GM12891 (cell line): ENCODE measurements around the gene ZNF341.

Experiments
- PAX5 ChIP-seq: IDR thresholded peaks from 2 replicates; pipeline ENCODE4 v1.6.1; 2011; ENCODE audit warnings: low read length, moderate library complexity, mild to moderate bottlenecking; ENCODE audit not compliant: insufficient read depth, severe bottlenecking
- POLR2A ChIP-seq: IDR thresholded peaks from 2 replicates; pipeline ENCODE4 v1.6.1; 2011; ENCODE audit warnings: low read depth, low read length, control low read depth
- POLR2AphosphoS5 ChIP-seq: IDR thresholded peaks from 2 replicates; pipeline ENCODE4 v1.6.1; 2011; ENCODE audit warnings: low read depth, low read length, control low read depth
- TAF1 ChIP-seq: IDR thresholded peaks from 2 replicates; pipeline ENCODE4 v1.6.1; 2011; ENCODE audit warnings: low read depth, low read length, control low read depth

DNA sequence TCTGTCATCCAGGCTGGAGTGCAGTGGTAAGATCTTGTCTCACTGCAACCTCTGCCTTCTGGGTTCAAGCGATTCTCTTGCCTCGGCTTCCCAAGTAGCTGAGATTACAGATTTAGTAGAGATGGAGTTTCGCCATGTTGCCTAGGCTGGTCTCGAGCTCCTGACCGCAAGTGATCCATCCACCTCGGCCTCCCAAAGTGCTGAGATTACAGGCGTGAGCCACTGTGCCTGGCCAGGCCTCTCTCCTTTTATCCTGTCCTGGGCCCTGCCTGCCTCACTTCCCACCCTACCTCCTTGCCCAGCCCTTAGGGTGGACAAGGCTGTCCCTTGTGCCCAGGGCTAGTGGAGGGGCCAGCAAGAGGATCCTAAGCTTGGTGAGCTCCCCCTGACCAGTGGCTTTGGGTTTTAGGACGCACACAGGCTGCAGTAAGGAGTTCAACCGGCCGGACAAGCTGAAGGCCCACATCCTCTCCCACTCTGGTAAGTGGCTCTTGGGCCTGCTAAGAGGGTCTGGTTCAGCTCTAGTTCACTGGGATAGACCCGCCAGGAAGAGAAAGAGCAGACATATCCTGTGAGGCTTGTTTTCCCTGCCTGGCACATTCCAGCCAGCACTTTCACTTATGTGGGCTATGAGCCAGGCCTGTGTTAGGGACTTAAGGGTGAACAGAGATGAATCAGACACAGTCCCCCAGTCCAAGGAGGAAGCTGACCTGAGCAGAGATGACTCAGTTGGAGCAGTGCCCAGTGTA is 57.5 kb downstream of the ZNF341 start:
- TF ChIP-seq POLR2AphosphoS5 (no peak), POLR2A (no peak), TAF1 (no peak), PAX5 (no peak)
